ENCODE measurements around the gene LRP1B. TPM values are rescaled to one million over a fixed set of nuclear protein-coding genes. Genes with fewer than 3 reads are reported as not detected.
A peak's percentile ranks its signal among the peaks of the same experiment; 100 is the strongest.

LRP1B gene
- total RNA-seq, 1 donor from 2014 or later = 0.54 TPM

- Mint-ChIP-seq H3K27ac (ENCODE audit: unreplicated experiment) (no peak overlapping the region), H3K27me3 (ENCODE audit: low read depth) (no peaks in the 10 kb centered on the region), H3K9me3 (peaks cover 3% of the 10 kb centered on the region), H3K4me3 (no peak overlapping the region), H3K4me1 (no peaks in the 10 kb centered on the region), H3K36me3 (ENCODE audit: low read depth) (no peaks in the 10 kb centered on the region)
- TF ChIP-seq, protein P1, sequence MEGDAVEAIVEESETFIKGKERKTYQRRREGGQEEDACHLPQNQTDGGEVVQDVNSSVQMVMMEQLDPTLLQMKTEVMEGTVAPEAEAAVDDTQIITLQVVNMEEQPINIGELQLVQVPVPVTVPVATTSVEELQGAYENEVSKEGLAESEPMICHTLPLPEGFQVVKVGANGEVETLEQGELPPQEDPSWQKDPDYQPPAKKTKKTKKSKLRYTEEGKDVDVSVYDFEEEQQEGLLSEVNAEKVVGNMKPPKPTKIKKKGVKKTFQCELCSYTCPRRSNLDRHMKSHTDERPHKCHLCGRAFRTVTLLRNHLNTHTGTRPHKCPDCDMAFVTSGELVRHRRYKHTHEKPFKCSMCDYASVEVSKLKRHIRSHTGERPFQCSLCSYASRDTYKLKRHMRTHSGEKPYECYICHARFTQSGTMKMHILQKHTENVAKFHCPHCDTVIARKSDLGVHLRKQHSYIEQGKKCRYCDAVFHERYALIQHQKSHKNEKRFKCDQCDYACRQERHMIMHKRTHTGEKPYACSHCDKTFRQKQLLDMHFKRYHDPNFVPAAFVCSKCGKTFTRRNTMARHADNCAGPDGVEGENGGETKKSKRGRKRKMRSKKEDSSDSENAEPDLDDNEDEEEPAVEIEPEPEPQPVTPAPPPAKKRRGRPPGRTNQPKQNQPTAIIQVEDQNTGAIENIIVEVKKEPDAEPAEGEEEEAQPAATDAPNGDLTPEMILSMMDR (conservative IDR thresholded peaks at IDR 0.05) = no peak
- DNase-seq (ENCODE audit: low read depth, low spot score) = no peak
These were observed 707.7 kb downstream of the LRP1B start for GRCh38 chr2:141423124-141423523.

DNA sequence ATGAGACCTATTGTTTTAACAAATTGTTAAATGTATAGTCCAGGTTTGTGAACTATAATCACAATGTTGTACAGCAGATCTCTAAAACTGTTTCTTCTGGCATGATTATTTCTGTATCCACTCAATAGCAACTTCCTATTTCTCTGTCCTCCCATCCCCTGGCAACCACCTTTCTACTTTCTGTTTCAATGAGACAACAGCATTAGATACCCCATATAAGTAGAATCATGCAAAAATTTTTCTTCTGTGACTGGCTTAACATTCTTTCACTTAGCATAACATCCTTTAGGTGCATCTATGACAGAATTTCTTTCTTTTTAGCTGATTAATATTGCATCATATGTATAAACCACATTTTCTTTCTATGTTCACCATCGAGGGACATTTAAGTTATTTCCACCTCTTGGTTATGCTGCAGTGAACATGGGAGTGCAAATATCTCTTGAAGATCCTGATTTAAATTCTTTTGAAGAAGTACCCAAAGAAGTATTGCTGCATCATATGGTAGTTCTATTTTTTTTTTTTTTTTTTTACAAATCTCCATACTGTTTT is 713.5 kb downstream of the LRP1B start:
- no peak overlapping the region for H3K4me3 Mint-ChIP-seq
- DNase-seq (ENCODE audit: low read depth, low spot score) = no peak
- H3K27me3 Mint-ChIP-seq (ENCODE audit: low read depth) = no peaks in the 10 kb centered on the region
- H3K4me1 Mint-ChIP-seq = no peaks in the 10 kb centered on the region
- TF ChIP-seq, protein P1 (conservative IDR thresholded peaks at IDR 0.05) = no peak
- no peaks in the 10 kb centered on the region for H3K36me3 Mint-ChIP-seq (ENCODE audit: low read depth)
- H3K27ac Mint-ChIP-seq (ENCODE audit: unreplicated experiment) = no peak overlapping the region
- H3K9me3 Mint-ChIP-seq = peaks cover 3% of the 10 kb centered on the region

GRCh38 chr2:141411419-141411818 is 719.4 kb downstream of the LRP1B start:
- no peaks in the 10 kb centered on the region for H3K27me3 Mint-ChIP-seq (ENCODE audit: low read depth)
- no peaks in the 10 kb centered on the region for H3K4me1 Mint-ChIP-seq
- TF ChIP-seq, protein P1 (conservative IDR thresholded peaks at IDR 0.05) = no peak
- H3K4me3 Mint-ChIP-seq = no peak overlapping the region
- no peaks in the 10 kb centered on the region for H3K9me3 Mint-ChIP-seq
- no peak overlapping the region for H3K27ac Mint-ChIP-seq (ENCODE audit: unreplicated experiment)
- DNase-seq (ENCODE audit: low read depth, low spot score) = no peak
- H3K36me3 Mint-ChIP-seq (ENCODE audit: low read depth) = no peaks in the 10 kb centered on the region

- no peak overlapping the region for H3K4me3 Mint-ChIP-seq
- H3K27ac Mint-ChIP-seq (ENCODE audit: unreplicated experiment) = no peak overlapping the region
- H3K27me3 Mint-ChIP-seq (ENCODE audit: low read depth) = no peaks in the 10 kb centered on the region
- no peaks in the 10 kb centered on the region for H3K9me3 Mint-ChIP-seq
- peaks cover 4% of the 10 kb centered on the region for H3K4me1 Mint-ChIP-seq
- DNase-seq (ENCODE audit: low read depth, low spot score) = no peak
- TF ChIP-seq, protein P1 (conservative IDR thresholded peaks at IDR 0.05) = peak; percentile 67
- H3K36me3 Mint-ChIP-seq (ENCODE audit: low read depth) = no peaks in the 10 kb centered on the region
These were observed 731.5 kb downstream of the LRP1B start for GRCh38 chr2:141399270-141399669.

DNA sequence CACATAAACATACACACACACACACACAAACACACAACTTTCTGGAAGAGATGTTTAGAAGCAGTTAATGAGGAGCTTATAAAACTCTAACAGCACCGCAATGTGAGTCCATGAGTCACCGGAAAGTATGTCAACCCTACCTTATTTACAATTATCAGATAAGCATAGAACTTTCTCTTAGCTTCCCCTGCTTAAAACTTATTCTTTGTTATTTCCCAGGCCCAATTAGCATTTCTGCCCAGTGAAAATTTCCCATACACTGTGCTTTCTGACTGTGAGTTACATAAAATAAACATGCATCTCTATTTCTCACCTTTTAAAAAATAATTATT is 737.6 kb downstream of the LRP1B start:
- DNase-seq (ENCODE audit: low read depth, low spot score) = no peak
- Mint-ChIP-seq H3K4me3 (no peak overlapping the region), H3K27ac (ENCODE audit: unreplicated experiment) (no peak overlapping the region), H3K9me3 (peaks cover 3% of the 10 kb centered on the region), H3K4me1 (no peaks in the 10 kb centered on the region), H3K27me3 (ENCODE audit: low read depth) (no peaks in the 10 kb centered on the region), H3K36me3 (ENCODE audit: low read depth) (no peaks in the 10 kb centered on the region)
- TF ChIP-seq, protein P1 (conservative IDR thresholded peaks at IDR 0.05) = no peak

All from neural crest cell (in vitro differentiated cells).